ENCODE data around the gene MT1G.

Gene MT1G

DNA sequence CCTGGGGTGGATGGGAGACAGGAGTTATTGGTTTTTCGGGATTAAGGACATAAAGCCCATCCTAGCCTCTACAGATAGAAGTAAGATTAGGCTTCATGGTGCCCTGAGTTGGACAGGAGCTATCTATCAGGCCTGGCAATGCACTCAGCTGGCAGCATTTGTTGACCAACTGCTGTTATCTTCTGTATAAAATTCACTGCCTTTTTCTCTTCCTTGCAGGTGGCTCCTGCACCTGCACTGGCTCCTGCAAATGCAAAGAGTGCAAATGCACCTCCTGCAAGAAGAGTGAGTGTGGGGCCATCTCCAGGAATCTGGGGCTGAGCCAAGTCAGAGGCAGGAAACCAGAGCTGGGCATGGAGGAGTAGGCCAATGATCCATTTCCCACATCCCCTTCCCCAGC, 28.8 kb downstream of the MT1G start:
- DNase-seq: no peak
- Histone ChIP-seq H3K9me3 (replicated peaks; ENCODE audit: insufficient read depth, low read length) (no peaks in the 10 kb centered on the region), H3K4me2 (ENCODE audit: low read depth, low read length) (no peak overlapping the region), H3K9me2 (replicated peaks; ENCODE audit: insufficient read depth, low read length) (no peaks in the 10 kb centered on the region), H3K4me3 (ENCODE audit: low read length) (no peak overlapping the region), H3K27ac (ENCODE audit: low read length) (no peak overlapping the region), H3K27me3 (replicated peaks; ENCODE audit: insufficient read depth, low read length) (peaks cover 72% of the 10 kb centered on the region), H2AFZ (ENCODE audit: low read length) (no peak overlapping the region), H3K36me3 (replicated peaks; ENCODE audit: insufficient read depth, low read length) (no peaks in the 10 kb centered on the region), H3K79me2 (ENCODE audit: low read length) (no peaks in the 10 kb centered on the region), H3F3A (ENCODE audit: insufficient read depth, low read length) (no peaks in the 10 kb centered on the region), H3K9ac (ENCODE audit: low read length) (no peak overlapping the region), H4K20me1 (ENCODE audit: insufficient read depth, low read length) (no peaks in the 10 kb centered on the region), H3K4me1 (ENCODE audit: low read length) (no peaks in the 10 kb centered on the region)
- TF ChIP-seq, protein P1, sequence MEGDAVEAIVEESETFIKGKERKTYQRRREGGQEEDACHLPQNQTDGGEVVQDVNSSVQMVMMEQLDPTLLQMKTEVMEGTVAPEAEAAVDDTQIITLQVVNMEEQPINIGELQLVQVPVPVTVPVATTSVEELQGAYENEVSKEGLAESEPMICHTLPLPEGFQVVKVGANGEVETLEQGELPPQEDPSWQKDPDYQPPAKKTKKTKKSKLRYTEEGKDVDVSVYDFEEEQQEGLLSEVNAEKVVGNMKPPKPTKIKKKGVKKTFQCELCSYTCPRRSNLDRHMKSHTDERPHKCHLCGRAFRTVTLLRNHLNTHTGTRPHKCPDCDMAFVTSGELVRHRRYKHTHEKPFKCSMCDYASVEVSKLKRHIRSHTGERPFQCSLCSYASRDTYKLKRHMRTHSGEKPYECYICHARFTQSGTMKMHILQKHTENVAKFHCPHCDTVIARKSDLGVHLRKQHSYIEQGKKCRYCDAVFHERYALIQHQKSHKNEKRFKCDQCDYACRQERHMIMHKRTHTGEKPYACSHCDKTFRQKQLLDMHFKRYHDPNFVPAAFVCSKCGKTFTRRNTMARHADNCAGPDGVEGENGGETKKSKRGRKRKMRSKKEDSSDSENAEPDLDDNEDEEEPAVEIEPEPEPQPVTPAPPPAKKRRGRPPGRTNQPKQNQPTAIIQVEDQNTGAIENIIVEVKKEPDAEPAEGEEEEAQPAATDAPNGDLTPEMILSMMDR (IDR thresholded peaks at IDR 0.05; ENCODE audit: low read length): no peak
- no peak for TF ChIP-seq EZH2 (optimal IDR thresholded peaks at IDR 0.05; ENCODE audit: low read depth, low read length)
- TF ChIP-seq EZH2phosphoT487 (IDR thresholded peaks at IDR 0.05; ENCODE audit: low read length): no peak

DNA sequence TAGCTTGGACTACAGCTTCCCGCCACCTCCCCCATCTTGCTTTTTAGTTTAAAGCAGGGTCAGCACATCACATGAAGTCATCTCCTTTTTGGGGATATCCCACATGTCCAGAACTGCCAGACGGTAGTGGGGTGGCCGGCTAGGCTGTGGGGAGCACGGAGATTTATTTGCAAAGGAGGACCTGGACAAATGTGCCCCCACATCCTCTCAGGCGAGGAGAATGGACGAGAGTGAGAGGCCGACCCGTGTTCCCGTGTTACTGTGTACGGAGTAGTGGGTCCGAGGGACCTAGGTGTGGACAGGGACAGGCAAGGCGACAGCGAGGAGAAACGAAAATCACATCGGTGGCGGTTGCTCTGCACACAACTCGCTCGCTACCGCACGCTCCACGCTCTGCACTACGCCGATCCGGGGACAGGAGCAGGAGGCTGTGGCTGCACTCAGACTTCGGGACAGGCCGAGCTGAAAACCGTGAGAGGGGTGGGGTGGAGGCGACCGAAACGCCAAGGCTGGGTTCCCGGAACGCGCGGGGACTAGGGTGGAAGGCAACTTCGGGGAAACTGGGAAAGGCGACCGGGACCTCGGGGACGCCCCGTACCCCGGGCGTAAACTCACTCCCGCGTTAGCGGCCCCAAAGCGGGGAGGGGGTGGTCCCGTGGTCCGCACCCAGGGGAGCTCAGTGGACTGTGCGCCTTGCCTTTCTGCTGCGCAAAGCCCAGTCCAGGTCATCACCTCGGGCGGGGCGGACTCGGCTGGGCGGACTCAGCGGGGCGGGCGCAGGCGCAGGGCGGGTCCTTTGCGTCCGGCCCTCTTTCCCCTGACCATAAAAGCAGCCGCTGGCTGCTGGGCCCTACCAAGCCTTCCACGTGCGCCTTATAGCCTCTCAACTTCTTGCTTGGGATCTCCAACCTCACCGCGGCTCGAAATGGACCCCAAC, 29.8 kb downstream of the MT1G start, which contains the start of gene MT1A:
Gene MT1A (plus strand): TSS at position 853 of the 937 bp plus-strand sequence. CDS start 73 bp downstream, at position 926.
- Histone ChIP-seq H3K27ac (ENCODE audit: low read length) (no peak within 1 kb of the TSS), H3K36me3 (replicated peaks; ENCODE audit: insufficient read depth, low read length) (no peaks in the 10 kb centered on the region), H2AFZ (ENCODE audit: low read length) (no peak within 1 kb of the TSS), H3K9ac (ENCODE audit: low read length) (no peak within 1 kb of the TSS), H3K4me1 (ENCODE audit: low read length) (no peaks in the 10 kb centered on the region), H3K4me2 (ENCODE audit: low read depth, low read length) (no peak within 1 kb of the TSS), H3K79me2 (ENCODE audit: low read length) (no peaks in the 10 kb centered on the region), H3K9me2 (replicated peaks; ENCODE audit: insufficient read depth, low read length) (no peaks in the 10 kb centered on the region), H4K20me1 (ENCODE audit: insufficient read depth, low read length) (no peaks in the 10 kb centered on the region), H3K9me3 (replicated peaks; ENCODE audit: insufficient read depth, low read length) (no peaks in the 10 kb centered on the region), H3F3A (ENCODE audit: insufficient read depth, low read length) (no peaks in the 10 kb centered on the region), H3K27me3 (replicated peaks; ENCODE audit: insufficient read depth, low read length) (peaks cover 75% of the 10 kb centered on the region), H3K4me3 (ENCODE audit: low read length) (no peak within 1 kb of the TSS)
- no peak for TF ChIP-seq EZH2 (optimal IDR thresholded peaks at IDR 0.05; ENCODE audit: low read depth, low read length)
- TF ChIP-seq, protein P1 (IDR thresholded peaks at IDR 0.05; ENCODE audit: low read length): no peak
- no peak for TF ChIP-seq EZH2phosphoT487 (IDR thresholded peaks at IDR 0.05; ENCODE audit: low read length)
- no peak for DNase-seq

- no peaks in the 10 kb centered on the region for H3K9me2 ChIP-seq (replicated peaks; ENCODE audit: insufficient read depth, low read length)
- no peak overlapping the region for H3K4me2 ChIP-seq (ENCODE audit: low read depth, low read length)
- no peak overlapping the region for H3K27ac ChIP-seq (ENCODE audit: low read length)
- TF ChIP-seq, protein P1 (IDR thresholded peaks at IDR 0.05; ENCODE audit: low read length): no peak
- TF ChIP-seq EZH2 (optimal IDR thresholded peaks at IDR 0.05; ENCODE audit: low read depth, low read length): no peak
- no peak for TF ChIP-seq EZH2phosphoT487 (IDR thresholded peaks at IDR 0.05; ENCODE audit: low read length)
- no peak overlapping the region for H2AFZ ChIP-seq (ENCODE audit: low read length)
- no peaks in the 10 kb centered on the region for H4K20me1 ChIP-seq (ENCODE audit: insufficient read depth, low read length)
- DNase-seq: no peak
- H3K4me3 ChIP-seq (ENCODE audit: low read length): no peak overlapping the region
- H3F3A ChIP-seq (ENCODE audit: insufficient read depth, low read length): no peaks in the 10 kb centered on the region
- H3K9me3 ChIP-seq (replicated peaks; ENCODE audit: insufficient read depth, low read length): no peaks in the 10 kb centered on the region
- peaks cover 88% of the 10 kb centered on the region for H3K27me3 ChIP-seq (replicated peaks; ENCODE audit: insufficient read depth, low read length)
- no peaks in the 10 kb centered on the region for H3K4me1 ChIP-seq (ENCODE audit: low read length)
- no peak overlapping the region for H3K9ac ChIP-seq (ENCODE audit: low read length)
- H3K79me2 ChIP-seq (ENCODE audit: low read length): no peaks in the 10 kb centered on the region
- H3K36me3 ChIP-seq (replicated peaks; ENCODE audit: insufficient read depth, low read length): no peaks in the 10 kb centered on the region
These were observed 31.1 kb downstream of the MT1G start for GRCh38 chr16:56636616-56637413.
